ENCODE measurements around the gene B4GALNT1. TPM values are rescaled to one million over a fixed set of nuclear protein-coding genes. Genes with fewer than 3 reads are reported as not detected.

Gene B4GALNT1
- total and polyA plus RNA-seq, 9 of the 15 experiments (the other 6 are each of a cell fraction or from before 2014, with no cell fraction given): 1.0 to 32.2 (median 9.8) TPM

DNA sequence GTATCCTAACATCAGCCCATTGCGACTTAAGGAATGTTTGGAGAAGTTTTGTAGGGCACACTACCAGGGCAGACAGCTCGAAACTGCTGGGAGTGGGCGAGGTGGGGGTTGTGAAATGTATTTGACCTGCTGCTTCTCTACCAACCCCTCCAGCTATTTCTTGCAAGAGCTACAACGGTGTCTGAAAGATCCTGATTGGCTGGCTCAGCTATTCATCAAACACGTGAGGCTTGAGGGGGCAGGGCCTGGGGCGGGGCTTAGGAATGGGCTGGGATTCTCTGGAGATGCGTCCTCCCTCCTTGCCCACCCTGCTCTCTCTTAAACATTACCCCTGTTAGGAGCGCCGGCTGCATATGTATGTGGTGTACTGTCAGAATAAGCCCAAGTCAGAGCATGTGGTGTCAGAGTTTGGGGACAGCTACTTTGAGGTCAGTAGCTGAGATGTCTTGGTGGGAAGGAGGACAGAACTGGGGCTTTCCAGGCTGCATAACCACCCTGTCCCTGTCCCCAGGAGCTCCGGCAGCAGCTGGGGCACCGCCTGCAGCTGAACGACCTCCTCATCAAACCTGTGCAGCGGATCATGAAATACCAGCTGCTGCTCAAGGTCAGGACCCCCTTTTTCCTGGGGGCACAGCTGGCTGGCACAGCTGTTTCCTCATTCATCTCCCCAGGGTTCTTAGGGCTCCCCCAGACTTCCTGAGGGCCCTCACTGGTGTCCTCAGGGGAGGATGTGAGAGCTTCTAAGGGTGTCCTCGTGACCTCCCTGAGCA lies 18.6 kb downstream of the B4GALNT1 start (continued):
- TF ChIP-seq TBP (optimal IDR thresholded peaks at IDR 0.05; ENCODE audit: low read depth, low read length): peak; percentile 13
- TF ChIP-seq, protein P1, sequence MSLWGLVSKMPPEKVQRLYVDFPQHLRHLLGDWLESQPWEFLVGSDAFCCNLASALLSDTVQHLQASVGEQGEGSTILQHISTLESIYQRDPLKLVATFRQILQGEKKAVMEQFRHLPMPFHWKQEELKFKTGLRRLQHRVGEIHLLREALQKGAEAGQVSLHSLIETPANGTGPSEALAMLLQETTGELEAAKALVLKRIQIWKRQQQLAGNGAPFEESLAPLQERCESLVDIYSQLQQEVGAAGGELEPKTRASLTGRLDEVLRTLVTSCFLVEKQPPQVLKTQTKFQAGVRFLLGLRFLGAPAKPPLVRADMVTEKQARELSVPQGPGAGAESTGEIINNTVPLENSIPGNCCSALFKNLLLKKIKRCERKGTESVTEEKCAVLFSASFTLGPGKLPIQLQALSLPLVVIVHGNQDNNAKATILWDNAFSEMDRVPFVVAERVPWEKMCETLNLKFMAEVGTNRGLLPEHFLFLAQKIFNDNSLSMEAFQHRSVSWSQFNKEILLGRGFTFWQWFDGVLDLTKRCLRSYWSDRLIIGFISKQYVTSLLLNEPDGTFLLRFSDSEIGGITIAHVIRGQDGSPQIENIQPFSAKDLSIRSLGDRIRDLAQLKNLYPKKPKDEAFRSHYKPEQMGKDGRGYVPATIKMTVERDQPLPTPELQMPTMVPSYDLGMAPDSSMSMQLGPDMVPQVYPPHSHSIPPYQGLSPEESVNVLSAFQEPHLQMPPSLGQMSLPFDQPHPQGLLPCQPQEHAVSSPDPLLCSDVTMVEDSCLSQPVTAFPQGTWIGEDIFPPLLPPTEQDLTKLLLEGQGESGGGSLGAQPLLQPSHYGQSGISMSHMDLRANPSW (CRISPR knock-in tag; IDR thresholded peaks at IDR 0.05): no peak
- TF ChIP-seq SP2 (IDR thresholded peaks at IDR 0.05; ENCODE audit: extremely low read depth, low read depth, low read length, poor library complexity, severe bottlenecking): peak; percentile 39
- peak; percentile 62 for TF ChIP-seq NFYB (IDR thresholded peaks at IDR 0.05; ENCODE audit: extremely low read depth, insufficient read length)
- no peak for TF ChIP-seq SETDB1 (IDR thresholded peaks at IDR 0.05; ENCODE audit: low read length)
- no peak for TF ChIP-seq TGIF2 (CRISPR knock-in tag; IDR thresholded peaks at IDR 0.05)
- TF ChIP-seq, protein P2, sequence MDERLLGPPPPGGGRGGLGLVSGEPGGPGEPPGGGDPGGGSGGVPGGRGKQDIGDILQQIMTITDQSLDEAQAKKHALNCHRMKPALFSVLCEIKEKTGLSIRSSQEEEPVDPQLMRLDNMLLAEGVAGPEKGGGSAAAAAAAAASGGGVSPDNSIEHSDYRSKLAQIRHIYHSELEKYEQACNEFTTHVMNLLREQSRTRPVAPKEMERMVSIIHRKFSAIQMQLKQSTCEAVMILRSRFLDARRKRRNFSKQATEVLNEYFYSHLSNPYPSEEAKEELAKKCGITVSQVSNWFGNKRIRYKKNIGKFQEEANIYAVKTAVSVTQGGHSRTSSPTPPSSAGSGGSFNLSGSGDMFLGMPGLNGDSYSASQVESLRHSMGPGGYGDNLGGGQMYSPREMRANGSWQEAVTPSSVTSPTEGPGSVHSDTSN (CRISPR knock-in tag; IDR thresholded peaks at IDR 0.05; ENCODE audit: low read depth): peak; percentile 39; the same call in 1 of the 2 replicates
- TF ChIP-seq, protein P2 (tag; conservative IDR thresholded peaks at IDR 0.05; ENCODE audit: low read depth): peak; percentile 92
- TF ChIP-seq SRF (CRISPR knock-in tag; IDR thresholded peaks at IDR 0.05): no peak
- TF ChIP-seq CREM (IDR thresholded peaks at IDR 0.05; ENCODE audit: low read depth): 0 out of 2 replicates have a peak, but pooled peaks have one; percentile 40
- TF ChIP-seq PHF21A (IDR thresholded peaks at IDR 0.05; ENCODE audit: borderline replicate concordance, low read depth): no peak
- TF ChIP-seq ATF7 (IDR thresholded peaks at IDR 0.05): no peak
- peak; percentile 76 for TF ChIP-seq ZNF316 (IDR thresholded peaks at IDR 0.05)
- no peak for TF ChIP-seq L3MBTL2 (IDR thresholded peaks at IDR 0.05)
- TF ChIP-seq, protein P3, sequence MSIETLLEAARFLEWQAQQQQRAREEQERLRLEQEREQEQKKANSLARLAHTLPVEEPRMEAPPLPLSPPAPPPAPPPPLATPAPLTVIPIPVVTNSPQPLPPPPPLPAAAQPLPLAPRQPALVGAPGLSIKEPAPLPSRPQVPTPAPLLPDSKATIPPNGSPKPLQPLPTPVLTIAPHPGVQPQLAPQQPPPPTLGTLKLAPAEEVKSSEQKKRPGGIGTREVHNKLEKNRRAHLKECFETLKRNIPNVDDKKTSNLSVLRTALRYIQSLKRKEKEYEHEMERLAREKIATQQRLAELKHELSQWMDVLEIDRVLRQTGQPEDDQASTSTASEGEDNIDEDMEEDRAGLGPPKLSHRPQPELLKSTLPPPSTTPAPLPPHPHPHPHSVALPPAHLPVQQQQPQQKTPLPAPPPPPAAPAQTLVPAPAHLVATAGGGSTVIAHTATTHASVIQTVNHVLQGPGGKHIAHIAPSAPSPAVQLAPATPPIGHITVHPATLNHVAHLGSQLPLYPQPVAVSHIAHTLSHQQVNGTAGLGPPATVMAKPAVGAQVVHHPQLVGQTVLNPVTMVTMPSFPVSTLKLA (conservative IDR thresholded peaks at IDR 0.05): 0 out of 4 replicates have a peak, but pooled peaks of 1 of the 2 experiments have one; percentile 30
- TF ChIP-seq, protein P4, sequence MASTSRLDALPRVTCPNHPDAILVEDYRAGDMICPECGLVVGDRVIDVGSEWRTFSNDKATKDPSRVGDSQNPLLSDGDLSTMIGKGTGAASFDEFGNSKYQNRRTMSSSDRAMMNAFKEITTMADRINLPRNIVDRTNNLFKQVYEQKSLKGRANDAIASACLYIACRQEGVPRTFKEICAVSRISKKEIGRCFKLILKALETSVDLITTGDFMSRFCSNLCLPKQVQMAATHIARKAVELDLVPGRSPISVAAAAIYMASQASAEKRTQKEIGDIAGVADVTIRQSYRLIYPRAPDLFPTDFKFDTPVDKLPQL (IDR thresholded peaks at IDR 0.05; ENCODE audit: extremely low read depth, insufficient read length): no peak
- TF ChIP-seq, protein P5, sequence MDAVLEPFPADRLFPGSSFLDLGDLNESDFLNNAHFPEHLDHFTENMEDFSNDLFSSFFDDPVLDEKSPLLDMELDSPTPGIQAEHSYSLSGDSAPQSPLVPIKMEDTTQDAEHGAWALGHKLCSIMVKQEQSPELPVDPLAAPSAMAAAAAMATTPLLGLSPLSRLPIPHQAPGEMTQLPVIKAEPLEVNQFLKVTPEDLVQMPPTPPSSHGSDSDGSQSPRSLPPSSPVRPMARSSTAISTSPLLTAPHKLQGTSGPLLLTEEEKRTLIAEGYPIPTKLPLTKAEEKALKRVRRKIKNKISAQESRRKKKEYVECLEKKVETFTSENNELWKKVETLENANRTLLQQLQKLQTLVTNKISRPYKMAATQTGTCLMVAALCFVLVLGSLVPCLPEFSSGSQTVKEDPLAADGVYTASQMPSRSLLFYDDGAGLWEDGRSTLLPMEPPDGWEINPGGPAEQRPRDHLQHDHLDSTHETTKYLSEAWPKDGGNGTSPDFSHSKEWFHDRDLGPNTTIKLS (IDR thresholded peaks at IDR 0.05; ENCODE audit: borderline replicate concordance, low read depth): no peak
- no peak for TF ChIP-seq KDM4B (IDR thresholded peaks at IDR 0.05; ENCODE audit: borderline replicate concordance in 2 of 2, low read depth in 1 of 2)
